ENCODE data around the gene ALDH4A1. TPM values are rescaled to one million over a fixed set of nuclear protein-coding genes. Genes with fewer than 3 reads are reported as not detected.

ALDH4A1 gene
- polyA plus RNA-seq, 1 experiment, result 36.6 TPM

DNA sequence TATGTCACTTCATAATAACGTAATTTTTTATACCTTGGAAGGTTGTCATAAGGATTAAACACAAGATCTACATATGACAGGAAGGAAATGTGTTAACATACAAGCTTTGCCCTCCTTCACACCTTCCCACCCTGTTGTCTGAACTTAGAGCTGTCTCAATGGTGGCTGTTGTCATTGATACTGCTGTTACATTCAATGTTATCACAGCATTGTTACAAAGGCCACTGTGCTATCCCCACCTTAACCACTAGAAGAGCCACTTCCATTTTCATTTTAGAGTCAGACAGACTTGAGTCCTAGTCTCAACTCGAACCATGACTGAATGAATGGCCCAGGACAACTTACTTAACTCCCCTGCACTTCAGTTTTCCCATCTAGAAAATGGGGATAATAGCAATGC lies 74.1 kb downstream of the ALDH4A1 start:
- H3K27me3 ChIP-seq (ENCODE audit: control insufficient read depth, insufficient read depth, low read length), result peaks cover 6% of the 10 kb centered on the region; the same call in 1 of the 2 replicates
- no peaks in the 10 kb centered on the region for H3K36me3 ChIP-seq (ENCODE audit: control insufficient read depth, insufficient read depth, low read length)
- no peak for DNase-seq (ENCODE audit: low read depth)
- TF ChIP-seq, protein P1, sequence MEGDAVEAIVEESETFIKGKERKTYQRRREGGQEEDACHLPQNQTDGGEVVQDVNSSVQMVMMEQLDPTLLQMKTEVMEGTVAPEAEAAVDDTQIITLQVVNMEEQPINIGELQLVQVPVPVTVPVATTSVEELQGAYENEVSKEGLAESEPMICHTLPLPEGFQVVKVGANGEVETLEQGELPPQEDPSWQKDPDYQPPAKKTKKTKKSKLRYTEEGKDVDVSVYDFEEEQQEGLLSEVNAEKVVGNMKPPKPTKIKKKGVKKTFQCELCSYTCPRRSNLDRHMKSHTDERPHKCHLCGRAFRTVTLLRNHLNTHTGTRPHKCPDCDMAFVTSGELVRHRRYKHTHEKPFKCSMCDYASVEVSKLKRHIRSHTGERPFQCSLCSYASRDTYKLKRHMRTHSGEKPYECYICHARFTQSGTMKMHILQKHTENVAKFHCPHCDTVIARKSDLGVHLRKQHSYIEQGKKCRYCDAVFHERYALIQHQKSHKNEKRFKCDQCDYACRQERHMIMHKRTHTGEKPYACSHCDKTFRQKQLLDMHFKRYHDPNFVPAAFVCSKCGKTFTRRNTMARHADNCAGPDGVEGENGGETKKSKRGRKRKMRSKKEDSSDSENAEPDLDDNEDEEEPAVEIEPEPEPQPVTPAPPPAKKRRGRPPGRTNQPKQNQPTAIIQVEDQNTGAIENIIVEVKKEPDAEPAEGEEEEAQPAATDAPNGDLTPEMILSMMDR (IDR thresholded peaks at IDR 0.05; ENCODE audit: insufficient read depth, low read depth, low read length), result no peak
- ChIA-PET CTCF (interaction anchor here (1.5 kb wide), 1 partner anchor 231 kb away, joined by 4 read pairs; no protein-coding TSS in a partner anchor), POLR2A (no interaction called here)
- no peak overlapping the region for H3K4me3 ChIP-seq (ENCODE audit: low read depth, low read length)

DNA sequence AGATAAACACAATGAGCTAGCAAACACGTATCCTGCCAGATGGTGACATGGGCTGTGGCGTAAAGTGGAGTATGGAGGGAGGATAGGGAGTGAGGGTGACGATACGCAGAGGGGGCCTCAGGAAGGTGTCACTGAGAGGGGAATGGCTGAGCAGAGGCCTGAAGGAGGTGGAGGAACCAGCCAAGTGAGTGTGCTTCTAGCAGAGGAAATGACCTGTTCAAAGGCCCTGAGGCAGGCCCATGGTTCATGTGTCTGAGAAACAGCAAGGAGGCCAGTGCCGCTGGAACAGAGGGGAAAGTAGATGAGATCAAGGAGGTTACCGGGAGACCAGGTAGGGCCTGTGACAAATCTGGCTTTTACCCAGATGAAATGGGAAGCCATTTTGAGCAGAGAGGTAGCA lies 78.9 kb downstream of the ALDH4A1 start:
- no peak for DNase-seq (ENCODE audit: low read depth)
- Histone ChIP-seq H3K4me3 (ENCODE audit: low read depth, low read length) (no peak overlapping the region), H3K27me3 (ENCODE audit: control insufficient read depth, insufficient read depth, low read length) (peaks cover 4% of the 10 kb centered on the region), H3K36me3 (ENCODE audit: control insufficient read depth, insufficient read depth, low read length) (no peaks in the 10 kb centered on the region)
- CTCF ChIA-PET, result interaction anchor here (0.6 to 11.5 kb wide), 5 partner anchors 13 to 252 kb away, joined by 3 to 174 read pairs (median 4); no protein-coding TSS in a partner anchor
- TF ChIP-seq, protein P1 (IDR thresholded peaks at IDR 0.05; ENCODE audit: insufficient read depth, low read depth, low read length), result no peak
- POLR2A ChIA-PET, result no interaction called here

Small RNA genes within 50 kb of the gene (small RNA-seq; reads per million reads assigned to genes)
- gene MIR1290 (ENCODE audit: insufficient read length, low read depth, low replicate concordance), result not detected
- gene MIR4695 (ENCODE audit: insufficient read length, low read depth, low replicate concordance), result not detected

Other genes with a start within 250 kb of the ALDH4A1 start
- gene TAS1R2, start 42.9 kb downstream of the ALDH4A1 start, polyA plus RNA-seq (2011; rRNA removed), result not detected in 2 replicates
- 11.1 and 15.0 TPM in 2 replicates for gene IFFO2, start 54.1 kb upstream of the ALDH4A1 start, polyA plus RNA-seq (2011; rRNA removed)

All from BJ (cell line).